ENCODE results near the gene ROBO1.
A peak's percentile ranks its signal among the peaks of the same experiment; 100 is the strongest.

- TF ChIP-seq KDM5A (IDR thresholded peaks at IDR 0.05; ENCODE audit: low read length), result no peak
- no peak for TF ChIP-seq EZH2 (IDR thresholded peaks at IDR 0.05; ENCODE audit: low read depth, low read length, severe bottlenecking)
- TF ChIP-seq MAX (IDR thresholded peaks at IDR 0.05), result no peak
- no peak for TF ChIP-seq RNF2 (IDR thresholded peaks at IDR 0.05; ENCODE audit: borderline replicate concordance, low read depth, low read length, missing control alignments, poor library complexity, severe bottlenecking)
- no peak for TF ChIP-seq CEBPB (IDR thresholded peaks at IDR 0.05; ENCODE audit: low read depth, low read length)
- peak; percentile 36 to 61 (median 40) for TF ChIP-seq CTCF (IDR thresholded peaks at IDR 0.05; ENCODE audit: control extremely low read depth in 1 of 3, insufficient read depth in 1 of 3, low read depth in 1 of 3, low read length in 3 of 3)
- no peak for TF ChIP-seq SP1 (IDR thresholded peaks at IDR 0.05; ENCODE audit: low read depth, low read length)
- no peak for TF ChIP-seq ATF3 (IDR thresholded peaks at IDR 0.05; ENCODE audit: insufficient read depth, low read depth, low read length)
- TF ChIP-seq NRF1 (IDR thresholded peaks at IDR 0.05; ENCODE audit: low read depth, low read length), result no peak
- no peak for TF ChIP-seq EP300 (IDR thresholded peaks at IDR 0.05; ENCODE audit: borderline replicate concordance in 1 of 2, low read depth in 2 of 2, low read length in 2 of 2)
- TF ChIP-seq MAFK (IDR thresholded peaks at IDR 0.05; ENCODE audit: low read depth, low read length), result no peak
Observed at GRCh38 chr3:79406175-79406574, 361.6 kb downstream of the ROBO1 start.
